Activated gamma-delta T cell treated with Interleukin-2 at 50 U/mL for 16 hours (primary cell): ENCODE results near the gene CCDC116.
A peak's percentile ranks its signal among the peaks of the same experiment; 100 is the strongest.
"Not testable (repeated sequence)": the region's sequence is repeated elsewhere in the genome, so short reads cannot be mapped to it uniquely, and the experiment has no call there.

Experiments used
- DNase-seq: peaks from one replicate; pipeline ENCODE4 v3.0.0-alpha.2; 2020

CCDC116 gene

GRCh38 chr22:21633481-21633880 is 921 bp downstream of the CCDC116 start:
- no peak for DNase-seq

DNA sequence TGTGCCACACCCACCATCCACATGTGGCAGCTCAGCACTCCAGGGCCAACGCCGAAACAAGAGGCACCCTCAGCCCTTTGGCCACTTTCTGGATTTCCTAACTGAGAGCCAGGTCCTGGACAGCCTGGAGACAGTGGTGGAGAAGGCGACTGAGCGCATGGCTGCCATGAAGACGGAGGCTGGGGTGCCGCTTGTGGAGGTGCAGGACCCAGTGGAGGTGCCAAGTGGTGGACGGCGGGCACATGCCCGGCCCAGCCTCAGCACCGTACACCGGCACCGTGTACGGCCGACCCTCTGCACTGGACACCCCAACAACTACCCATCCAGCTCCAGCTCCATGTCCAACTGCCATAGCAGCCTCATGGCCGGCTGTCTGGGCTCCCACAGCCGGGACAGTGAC is 1.5 kb downstream of the CCDC116 start:
- no peak for DNase-seq

DNA sequence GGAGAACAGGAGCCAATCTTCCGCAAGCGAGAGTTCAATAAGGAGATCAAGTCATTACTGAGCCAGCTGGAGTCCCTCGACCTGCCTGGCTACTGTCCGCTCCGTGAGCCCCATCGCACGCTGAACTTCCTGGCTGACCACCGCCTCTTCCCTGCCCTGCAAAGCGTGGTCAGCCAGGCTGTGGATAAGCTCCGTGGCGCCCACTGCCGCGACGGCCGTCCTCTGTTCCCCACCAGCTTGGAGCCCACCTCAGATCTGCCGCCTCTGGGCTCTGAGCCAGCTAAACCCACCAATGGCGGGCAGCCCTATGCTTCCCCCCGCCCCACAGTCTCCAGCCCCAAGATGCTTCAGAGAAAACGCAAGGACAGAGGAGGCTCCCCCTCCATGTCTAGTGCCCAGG is 2.3 kb downstream of the CCDC116 start:
- no peak for DNase-seq

- no peak for DNase-seq
Measured at GRCh38 chr22:21635771-21636510, 3.4 kb downstream of the CCDC116 start.

DNA sequence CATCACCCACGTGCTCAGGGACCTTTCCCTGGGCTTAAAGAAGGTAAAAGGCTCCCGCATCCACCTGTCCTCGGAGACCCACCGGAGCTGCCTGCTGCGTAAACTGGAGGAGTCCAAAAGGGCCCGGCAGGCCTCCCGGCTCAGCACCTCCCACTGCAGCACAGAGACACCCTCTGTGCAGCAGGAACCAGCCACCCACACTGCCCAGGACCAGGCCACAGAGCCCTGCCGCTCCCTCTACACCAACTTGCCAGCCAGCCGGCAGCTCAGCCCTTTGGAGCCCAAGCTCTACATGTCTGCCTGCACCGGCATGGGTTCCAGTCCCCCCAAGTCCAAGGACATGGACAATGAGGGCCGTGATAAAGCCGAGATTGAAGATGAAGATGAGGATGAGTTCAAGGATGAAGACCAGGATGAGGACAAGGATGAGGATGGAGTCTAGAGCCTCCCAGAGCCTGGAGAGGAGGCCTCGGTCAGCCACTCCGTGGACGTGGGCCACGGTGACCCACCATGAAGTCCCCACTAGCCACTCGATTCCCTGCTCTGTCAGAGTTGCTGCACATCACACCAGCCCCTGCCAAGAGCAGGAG is 4.2 kb downstream of the CCDC116 start:
- DNase-seq, result no peak

DNA sequence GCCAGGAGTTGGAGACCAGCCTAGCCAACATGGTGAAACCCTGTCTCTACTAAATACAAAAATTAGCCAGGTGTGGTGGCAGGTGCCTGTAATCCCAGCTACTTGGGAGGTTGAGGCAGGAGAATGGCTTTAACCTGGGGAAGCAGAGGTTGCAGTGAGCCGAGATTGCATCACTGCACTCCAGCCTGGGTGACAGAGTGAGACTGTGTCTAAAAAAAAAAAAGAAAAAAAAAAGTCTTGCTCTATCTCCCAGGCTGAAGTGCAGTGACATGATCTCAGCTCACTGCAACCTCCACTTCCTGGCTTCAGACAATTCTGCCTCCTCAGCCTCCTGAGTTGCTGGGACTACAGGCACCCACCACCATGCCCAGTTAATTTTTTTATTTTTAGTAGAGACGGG is 4.9 kb downstream of the CCDC116 start:
- not testable (repeated sequence) for DNase-seq

GRCh38 chr22:21639359-21639758 is 6.8 kb downstream of the CCDC116 start:
- no peak for DNase-seq

DNA sequence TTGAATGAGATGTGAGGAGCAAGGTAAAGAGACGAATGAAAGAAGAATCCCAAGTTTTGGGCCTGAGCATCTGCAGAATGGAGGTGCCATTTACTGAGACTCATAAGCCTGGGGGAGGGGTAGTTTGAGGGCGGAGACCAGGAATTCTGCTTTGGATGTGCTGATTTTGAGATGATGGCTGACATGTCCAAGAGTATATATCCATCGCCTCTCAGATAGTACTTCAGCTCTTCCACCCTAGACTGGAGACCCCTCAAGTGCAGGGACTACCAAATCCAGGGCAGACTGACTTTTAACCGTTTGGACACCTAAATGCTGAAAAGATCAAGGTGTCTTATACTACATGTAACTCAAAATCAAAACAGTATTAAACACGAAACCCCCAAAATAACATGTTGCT is 8.2 kb downstream of the CCDC116 start:
- DNase-seq, result no peak

GRCh38 chr22:21641417-21641788 is 8.8 kb downstream of the CCDC116 start:
- no peak for DNase-seq

GRCh38 chr22:21641789-21642583 is 9.4 kb downstream of the CCDC116 start, which contains the start of gene SDF2L1:
Gene SDF2L1 (plus strand): TSS chr22:21642302. CDS start chr22:21642337, 35 bp downstream.
- DNase-seq, result peak; percentile 97

GRCh38 chr22:21642584-21643448 is 10.3 kb downstream of the CCDC116 start:
- DNase-seq, result peak; percentile 52

- no peak for DNase-seq
Measured at GRCh38 chr22:21643533-21644357, 11.2 kb downstream of the CCDC116 start.

- not testable (repeated sequence) for DNase-seq
Measured at GRCh38 chr22:21645513-21645912, 13.0 kb downstream of the CCDC116 start.

DNA sequence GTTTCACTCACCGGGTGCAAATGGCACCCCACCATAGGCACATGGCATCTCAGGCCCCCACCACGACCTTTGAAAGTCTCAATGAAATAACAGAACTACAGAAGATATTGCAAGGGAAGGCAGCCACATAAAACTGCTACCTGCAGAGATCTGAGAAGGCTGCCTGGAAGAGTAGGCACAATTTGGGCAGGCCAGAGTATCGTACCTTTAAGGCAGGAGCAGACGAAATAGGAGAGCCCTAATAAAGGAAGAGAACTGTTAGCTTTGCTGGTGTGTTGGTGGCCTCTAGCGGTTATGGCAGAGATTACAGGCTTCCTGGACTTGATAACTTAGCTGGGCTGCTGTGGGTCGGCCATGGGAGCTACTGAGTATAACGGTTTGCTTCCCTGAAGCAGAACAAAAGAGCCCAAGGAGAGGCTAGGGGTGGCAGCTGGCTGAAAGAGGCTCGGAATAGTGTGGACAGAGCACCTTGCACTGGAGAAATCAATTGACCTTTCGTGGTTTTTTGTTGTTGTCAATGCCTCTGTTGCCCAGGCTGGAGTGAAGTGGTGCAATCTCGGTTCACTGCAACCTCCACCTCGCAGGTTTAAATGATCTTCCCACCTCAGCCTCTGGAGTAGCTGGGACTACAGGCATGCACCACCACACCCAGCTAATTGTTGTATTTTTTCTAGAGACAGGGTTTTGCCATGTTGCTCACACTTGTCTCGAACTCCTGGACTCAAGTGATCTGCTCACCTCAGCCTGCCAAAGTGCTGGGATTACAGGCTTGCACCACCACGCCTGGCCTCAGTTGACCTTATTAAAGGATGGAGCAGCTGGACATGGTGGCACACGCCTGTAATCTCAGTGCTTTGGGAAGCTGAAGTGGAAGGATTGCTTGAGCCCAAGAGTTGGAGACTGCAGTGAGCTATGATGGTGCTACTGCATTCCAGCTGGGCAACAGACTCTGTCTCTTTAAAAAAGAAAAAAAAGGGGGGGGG is 14.3 kb downstream of the CCDC116 start:
- peak; percentile 80 for DNase-seq

DNA sequence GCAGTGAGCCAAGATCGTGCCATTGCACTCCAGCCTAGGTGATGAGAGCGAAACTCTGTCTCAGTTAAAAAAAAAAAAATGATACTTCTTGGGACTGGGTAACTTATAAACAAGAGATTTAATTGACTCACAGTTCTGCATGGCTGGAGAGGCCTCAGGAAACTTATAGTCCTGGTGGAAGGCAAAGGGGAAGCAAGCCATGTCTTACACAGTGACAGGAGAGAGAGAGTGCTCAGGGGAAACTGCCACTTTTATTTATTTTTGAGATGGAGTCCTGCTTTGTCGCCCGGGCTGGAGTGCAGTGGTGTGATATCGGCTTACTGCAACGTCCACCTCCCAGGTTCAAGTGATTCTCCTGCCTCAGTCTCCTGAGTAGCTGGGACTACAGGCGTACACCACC is 17.7 kb downstream of the CCDC116 start:
- no peak for DNase-seq

DNA sequence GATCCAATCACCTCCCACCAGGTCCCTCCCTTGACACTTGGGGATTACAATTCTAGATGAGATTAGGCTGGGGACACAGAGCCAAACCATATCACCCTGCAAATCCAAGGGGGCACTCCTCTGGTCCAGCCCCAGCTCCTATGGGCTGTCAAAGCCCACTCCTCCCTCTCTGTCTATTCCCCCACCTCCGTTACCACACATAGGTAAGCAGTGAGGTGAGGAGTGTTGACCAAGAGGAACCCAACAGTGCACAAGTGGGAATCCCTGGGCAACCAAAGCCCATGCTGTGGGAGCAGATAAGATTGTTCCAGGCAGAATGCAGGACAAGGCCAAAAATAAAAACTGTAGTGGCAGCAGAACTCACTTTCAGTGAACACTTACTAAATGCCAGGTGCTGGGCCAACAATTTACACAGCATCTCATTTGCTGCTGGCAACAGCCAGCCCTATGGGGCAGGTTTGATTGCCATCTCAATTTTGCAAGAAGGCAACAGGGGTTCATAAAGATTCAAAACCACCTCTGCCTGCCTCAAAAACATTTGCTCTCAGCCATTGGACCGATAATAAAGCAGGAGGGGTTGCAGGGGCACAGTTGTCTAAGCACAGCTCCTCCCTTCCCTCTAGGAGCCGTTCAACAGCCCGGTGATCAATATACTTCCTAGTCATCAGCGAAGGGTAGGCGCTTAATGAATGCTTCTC is 18.4 kb downstream of the CCDC116 start:
- no peak for DNase-seq

- DNase-seq, result no peak
Measured at GRCh38 chr22:21651521-21652009, 19.0 kb downstream of the CCDC116 start.

DNA sequence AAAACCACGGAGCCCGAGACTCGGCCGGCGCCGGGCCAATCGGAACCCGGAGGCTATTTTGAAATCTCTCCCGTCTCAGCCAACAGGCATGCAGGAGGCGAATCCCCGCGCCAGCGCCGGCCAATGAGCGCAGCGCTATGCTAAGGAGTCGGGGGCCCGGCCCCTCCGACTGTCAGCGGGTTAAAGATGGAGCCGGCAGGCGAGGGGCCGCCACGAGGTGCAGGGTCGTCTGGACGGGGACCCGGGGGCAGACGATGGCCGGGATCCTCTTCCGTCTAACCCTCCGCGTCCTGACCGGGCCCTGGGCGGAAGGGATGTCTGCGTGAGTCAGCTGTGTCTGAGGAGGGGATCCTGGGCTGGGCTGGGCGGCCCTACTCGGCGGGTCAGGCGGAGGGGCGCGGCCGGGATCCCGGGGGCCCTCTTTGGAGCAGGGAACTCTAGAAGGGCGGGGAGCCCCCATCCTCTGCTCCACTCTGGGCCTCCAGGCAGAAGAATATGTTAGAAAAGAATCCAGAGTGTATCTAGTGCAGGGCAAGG is 19.5 kb downstream of the CCDC116 start:
- peak; percentile 74 for DNase-seq
